PC-3 (cell line): ENCODE results near the gene KCNQ1. TPM values are rescaled to one million over a fixed set of nuclear protein-coding genes. Genes with fewer than 3 reads are reported as not detected.

Experiments
- ATAC-seq: fragments of 200-7000 bp; cut with Tn5 transposase; 2 replicates; pipeline ENCODE4 v1.9.1; 2020; ENCODE audit warnings: mild to moderate bottlenecking, moderate library complexity
- BruUV-seq: library from RNA; stranded (reverse); fragments of 400-500 nt; replicated peaks from 2 replicates; lab custom pipeline; 2021; lab: Mats Ljungman, UMichigan
- CTCF ChIA-PET: fragments of 300-600 bp; sonication (Branson Sonifier 250); formaldehyde crosslinking; loops from one replicate; lab custom pipeline; 2022; ENCODE audit warnings: antibody characterized with exemption; lab: Charles Lee
- POLR2A ChIA-PET: fragments of 300-600 bp; sonication (Branson Sonifier 250); formaldehyde crosslinking; loops from one replicate; lab custom pipeline; 2022; ENCODE audit warnings: antibody characterized with exemption; ENCODE audit not compliant: unreplicated experiment; lab: Charles Lee
- DNase-seq: peaks from one replicate; pipeline ENCODE4 v3.0.0-alpha.2; 2015
- H2AFZ ChIP-seq: fragments of 300-600 bp; sonication (generic); 2 replicates; pipeline ENCODE4 v1.6.0; 2016; ENCODE audit warnings: antibody characterized with exemption, low read length
- H3F3A ChIP-seq: fragments of 300-600 bp; sonication (generic); one replicate; pipeline ENCODE4 v1.6.0; 2017; ENCODE audit warnings: antibody characterized with exemption, low read length, control low read depth, mild to moderate bottlenecking; ENCODE audit not compliant: unreplicated experiment
- H3K27ac ChIP-seq: fragments of 300-600 bp; sonication (generic); 2 replicates; pipeline ENCODE4 v1.5.1; 2016; ENCODE audit warnings: mild to moderate bottlenecking, low read length
- H3K27me3 ChIP-seq: fragments of 300-600 bp; sonication (generic); 2 replicates; pipeline ENCODE4 v1.6.1; 2016; ENCODE audit warnings: low read length, mixed read lengths
- H3K36me3 ChIP-seq: fragments of 300-600 bp; sonication (generic); 2 replicates; pipeline ENCODE4 v1.6.1; 2016; ENCODE audit warnings: low read depth, mixed run types, low read length, mixed read lengths
- H3K4me1 ChIP-seq: fragments of 300-600 bp; sonication (generic); 2 replicates; pipeline ENCODE4 v1.5.1; 2016; ENCODE audit warnings: low read length; ENCODE audit not compliant: insufficient read depth
- H3K4me2 ChIP-seq: fragments of 300-600 bp; sonication (generic); 2 replicates; pipeline ENCODE4 v1.6.0; 2016; ENCODE audit warnings: low read length
- H3K4me3 ChIP-seq: fragments of 300-600 bp; sonication (generic); 2 replicates; pipeline ENCODE4 v1.5.1; 2016; ENCODE audit warnings: mild to moderate bottlenecking, low read length, mixed read lengths
- H3K79me2 ChIP-seq: fragments of 300-600 bp; sonication (generic); 2 replicates; pipeline ENCODE4 v1.6.1; 2017; ENCODE audit warnings: low read length, mixed read lengths
- H3K9ac ChIP-seq: fragments of 300-600 bp; sonication (generic); 2 replicates; pipeline ENCODE4 v1.6.0; 2016; ENCODE audit warnings: mild to moderate bottlenecking, low read length
- H3K9me2 ChIP-seq: fragments of 300-600 bp; sonication (generic); replicated peaks from 2 replicates; pipeline ENCODE4 v1.6.1; 2016; ENCODE audit warnings: mixed run types, low read length, mixed read lengths
- H3K9me3 ChIP-seq: fragments of 300-600 bp; sonication (generic); 2 replicates; pipeline ENCODE4 v1.6.1; 2016; ENCODE audit warnings: low read length, mixed read lengths
- H4K20me1 ChIP-seq: fragments of 300-600 bp; sonication (generic); 2 replicates; pipeline ENCODE4 v1.6.1; 2016; ENCODE audit warnings: low read length, mixed read lengths
- CTCF ChIP-seq: fragments of 300-600 bp; sonication (generic); conservative IDR thresholded peaks from 2 replicates; pipeline ENCODE4 v1.5.1; 2017; ENCODE audit warnings: antibody characterized with exemption, low read depth, mild to moderate bottlenecking, low read length
- EZH2 ChIP-seq: fragments of 300-600 bp; sonication (generic); IDR thresholded peaks from one replicate; pipeline ENCODE4 v1.6.1; 2017; ENCODE audit warnings: antibody characterized with exemption, mild to moderate bottlenecking, low read length; ENCODE audit not compliant: unreplicated experiment
- EZH2phosphoT487 ChIP-seq: fragments of 300-600 bp; sonication (generic); IDR thresholded peaks from 2 replicates; pipeline ENCODE4 v1.6.1; 2018; ENCODE audit warnings: mild to moderate bottlenecking, antibody characterized with exemption, low read length, borderline replicate concordance
- intact Hi-C: fragments of 100-400 bp; cut with micrococcal nuclease; formaldehyde crosslinking; loops from 2 replicates; pipeline ENCODE4 v1.9.0; 2023
- total RNA-seq: library from RNA; depleted of rRNA; stranded (reverse); fragments of >200 nt; gene quantifications from 2 replicates; pipeline ENCODE4 v1.2.3, GENCODE V29; 2014

The KCNQ1 gene
- total RNA-seq, 1 experiment from 2014 or later, result 0.40 TPM

DNA sequence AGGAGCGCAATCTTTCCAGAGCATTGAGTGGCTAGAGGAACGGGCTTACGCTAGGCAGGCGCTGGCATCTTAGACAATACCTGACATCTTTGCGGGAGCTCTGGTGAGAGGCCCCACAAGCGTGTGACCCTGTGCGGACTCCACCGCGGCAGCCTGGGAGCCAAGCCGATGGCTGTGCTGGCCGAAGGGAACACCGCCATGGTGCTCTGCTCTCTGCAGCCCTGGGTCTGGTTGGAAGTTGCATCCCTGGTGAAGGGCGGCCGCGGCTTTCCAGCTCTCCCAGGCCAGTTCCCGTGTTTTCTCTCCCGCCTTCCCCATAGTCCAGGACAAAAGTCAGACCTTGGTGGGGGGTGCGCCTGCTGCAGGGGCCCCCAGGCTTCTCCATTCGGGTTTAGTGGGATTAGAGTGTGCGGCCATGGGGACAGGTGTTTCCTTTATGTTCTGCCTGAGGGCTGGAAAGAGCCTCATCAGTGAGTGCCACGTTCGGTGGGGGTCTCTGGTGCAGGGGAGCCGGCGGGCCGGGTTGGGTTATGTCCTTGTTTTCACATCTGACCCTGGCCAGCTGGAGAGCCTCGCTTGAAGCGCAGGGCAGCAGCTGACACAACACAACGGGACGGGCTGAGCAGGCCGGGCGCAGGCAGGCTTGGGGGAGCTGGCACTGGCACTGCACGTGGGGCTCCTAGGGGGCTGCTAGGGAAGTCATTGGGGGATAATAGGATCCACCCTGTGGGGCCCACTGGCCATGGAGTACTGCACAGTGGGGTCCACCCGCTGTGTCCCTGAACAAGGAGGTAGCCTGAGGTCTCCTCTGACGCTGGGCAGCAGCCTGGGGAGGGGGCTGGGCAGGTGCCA is 94.8 kb downstream of the KCNQ1 start:
- Histone ChIP-seq H3K36me3 (no peaks in the 10 kb centered on the region), H3K4me3 (no peak overlapping the region), H3K27me3 (no peaks in the 10 kb centered on the region), H3K27ac (no peak overlapping the region), H3K9me3 (no peaks in the 10 kb centered on the region), H4K20me1 (no peaks in the 10 kb centered on the region), H3K9ac (no peak overlapping the region), H3K4me1 (peaks cover 3% of the 10 kb centered on the region), H3F3A (no peaks in the 10 kb centered on the region), H3K9me2 (no peaks in the 10 kb centered on the region), H3K79me2 (no peaks in the 10 kb centered on the region), H3K4me2 (no peak overlapping the region), H2AFZ (no peak overlapping the region)
- ChIA-PET POLR2A (no interaction called here), CTCF (no interaction called here)
- intact Hi-C loops, result no loop called here
- no TSS peak for BruUV-seq
- no peak for TF ChIP-seq EZH2phosphoT487
- TF ChIP-seq CTCF, result no peak
- TF ChIP-seq EZH2, result no peak
- ATAC-seq, result no peak
- no peak for DNase-seq

- ChIA-PET POLR2A (no interaction called here), CTCF (no interaction called here)
- H3F3A ChIP-seq, result no peaks in the 10 kb centered on the region
- TF ChIP-seq EZH2phosphoT487 (no peak), CTCF (no peak), EZH2 (no peak)
- H3K9me3 ChIP-seq, result no peaks in the 10 kb centered on the region
- H3K4me2 ChIP-seq, result no peak overlapping the region
- no peak overlapping the region for H3K27ac ChIP-seq
- H2AFZ ChIP-seq, result no peak overlapping the region
- no peaks in the 10 kb centered on the region for H3K9me2 ChIP-seq
- intact Hi-C loops, result no loop called here
- BruUV-seq, result no TSS peak
- DNase-seq, result no peak
- H3K4me1 ChIP-seq, result no peaks in the 10 kb centered on the region
- ATAC-seq, result no peak
- H3K79me2 ChIP-seq, result no peaks in the 10 kb centered on the region
- no peaks in the 10 kb centered on the region for H3K36me3 ChIP-seq
- H4K20me1 ChIP-seq, result no peaks in the 10 kb centered on the region
- H3K4me3 ChIP-seq, result no peak overlapping the region
- H3K9ac ChIP-seq, result no peak overlapping the region
- H3K27me3 ChIP-seq, result no peaks in the 10 kb centered on the region
Observed at GRCh38 chr11:2540223-2540991, 95.6 kb downstream of the KCNQ1 start.
